HepG2 (cell line): Measurements from ENCODE around the gene ISG20L2. TPM values are rescaled to one million over a fixed set of nuclear protein-coding genes. Genes with fewer than 3 reads are reported as not detected.
A peak's percentile ranks its signal among the peaks of the same experiment; 100 is the strongest.

Experiments used
- DMTF1 ChIP-seq: sonication (generic); formaldehyde crosslinking; IDR thresholded peaks from 2 replicates; pipeline ENCODE4 v1.4.0; 2020; ENCODE audit warnings: mild to moderate bottlenecking, missing genetic modification reagents
- FLYWCH1 ChIP-seq: sonication (generic); formaldehyde crosslinking; IDR thresholded peaks from 2 replicates; pipeline ENCODE4 v1.8.1; 2023; ENCODE audit warnings: mild to moderate bottlenecking, missing genetic modification reagents
- HOXA3 ChIP-seq: sonication (generic); formaldehyde crosslinking; IDR thresholded peaks from 2 replicates; pipeline ENCODE4 v1.5.0; 2020; ENCODE audit warnings: missing genetic modification reagents
- KDM3A ChIP-seq: IDR thresholded peaks from 2 replicates; pipeline ENCODE4 v1.6.1; 2018; ENCODE audit warnings: low read depth, missing compliant biosample characterization
- KLF16 ChIP-seq, 2 experiments: sonication (generic) in 1 of 2; formaldehyde crosslinking in 1 of 2; IDR thresholded peaks; 2 replicates each; pipeline versions ENCODE4 v1.6.1 to v1.8.0; 2016 to 2023; ENCODE audit warnings: missing genetic modification reagents in 2 of 2, missing compliant biosample characterization in 1 of 2
- KLF6 ChIP-seq: IDR thresholded peaks from 2 replicates; pipeline ENCODE4 v1.8.0; 2016; ENCODE audit warnings: missing biosample characterization, missing genetic modification reagents
- NONO ChIP-seq, 2 experiments: fragments of 450-650 bp in 1 of 2; sonication (generic) in 1 of 2; formaldehyde crosslinking in 1 of 2; IDR thresholded peaks in 1 of 2; conservative IDR thresholded peaks in 1 of 2; 2 replicates each; pipeline versions ENCODE4 v1.6.1 to v1.8.0; 2017 to 2022; ENCODE audit warnings: mild to moderate bottlenecking in 1 of 2, missing genetic modification reagents in 1 of 2, moderate library complexity in 1 of 2
- POLR2A ChIP-seq, 2 experiments: IDR thresholded peaks; 2 replicates each; pipeline ENCODE4 v1.6.1; 2011; ENCODE audit warnings: low read depth in 2 of 2, low read length in 2 of 2, mild to moderate bottlenecking in 1 of 2, moderate library complexity in 1 of 2; ENCODE audit not compliant: insufficient read depth in 1 of 2
- RAD21 ChIP-seq: fragments of 450-650 bp; formaldehyde crosslinking; IDR thresholded peaks from 2 replicates; pipeline ENCODE4 v1.5.0; 2020; ENCODE audit warnings: mild to moderate bottlenecking
- RFX3 ChIP-seq: IDR thresholded peaks from 2 replicates; pipeline ENCODE4 v1.6.1; 2016; ENCODE audit warnings: missing biosample characterization, missing genetic modification reagents
- SAP130 ChIP-seq: IDR thresholded peaks from 2 replicates; pipeline ENCODE4 v1.6.1; 2016; ENCODE audit warnings: low read depth
- SNAPC2 ChIP-seq: sonication (generic); formaldehyde crosslinking; IDR thresholded peaks from 2 replicates; pipeline ENCODE4 v1.8.1; 2022; ENCODE audit warnings: mild to moderate bottlenecking, missing genetic modification reagents
- THRA ChIP-seq: sonication (generic); formaldehyde crosslinking; IDR thresholded peaks from 2 replicates; pipeline ENCODE4 v1.4.0; 2020; ENCODE audit warnings: missing genetic modification reagents, borderline replicate concordance
- ZBTB44 ChIP-seq: sonication (generic); formaldehyde crosslinking; IDR thresholded peaks from 2 replicates; pipeline ENCODE4 v1.4.0; 2020; ENCODE audit warnings: missing genetic modification reagents
- ZFP37 ChIP-seq: sonication (generic); formaldehyde crosslinking; IDR thresholded peaks from 2 replicates; pipeline ENCODE4 v1.4.0; 2020; ENCODE audit warnings: missing genetic modification reagents, borderline replicate concordance
- ZGPAT ChIP-seq: IDR thresholded peaks from 2 replicates; pipeline ENCODE4 v1.6.1; 2016; ENCODE audit warnings: mild to moderate bottlenecking
- ZNF607 ChIP-seq: sonication (generic); formaldehyde crosslinking; IDR thresholded peaks from 2 replicates; pipeline ENCODE4 v1.5.1; 2020; ENCODE audit warnings: missing genetic modification reagents, mild to moderate bottlenecking, borderline replicate concordance
- ZNF790 ChIP-seq: sonication (generic); formaldehyde crosslinking; IDR thresholded peaks from 2 replicates; pipeline ENCODE4 v1.8.0; 2022; ENCODE audit warnings: missing genetic modification reagents, mild to moderate bottlenecking, borderline replicate concordance
- polyA plus RNA-seq, 8 experiments: library from polyadenylated mRNA; depleted of rRNA in 3 of 8; stranded (reverse) in 7 of 8; unstranded in 1 of 8; fragments of >200 nt; fragmentation: Illumina TruSeq in 4 of 8; extraction: Trizol in 4 of 8; gene quantifications; 2 replicates each; pipeline versions ENCODE4 v1.2.1 to v1.2.3, GENCODE V29; 2011 to 2016; ENCODE audit warnings: low read depth in 4 of 8, missing spikeins in 1 of 8, mixed read lengths in 1 of 8; ENCODE audit not compliant: insufficient read depth in 1 of 8
- total RNA-seq, 5 experiments: library from RNA; depleted of rRNA; stranded (reverse); fragments of >200 nt; fragmentation: Illumina TruSeq; extraction: Trizol; gene quantifications; 2 replicates each; pipeline ENCODE4 v1.2.3, GENCODE V29; 2016; ENCODE audit warnings: low read depth in 1 of 5

ISG20L2 gene
- total and polyA plus RNA-seq, 2 of the 13 experiments (the other 11 are each of a cell fraction or from before 2014, with no cell fraction given) = 19.8 to 21.3 TPM

GRCh38 chr1:156725683-156726280 is 2.8 kb downstream of the ISG20L2 start (continued):
- TF ChIP-seq KLF16 (CRISPR knock-in tag; IDR thresholded peaks at IDR 0.05) (peak in 1 of 2 experiments; percentile 9; a peak in 1 of 4 replicates), POLR2A (IDR thresholded peaks at IDR 0.05; ENCODE audit: insufficient read depth in 1 of 2, low read depth in 2 of 2, low read length in 2 of 2) (no peak), THRA (CRISPR knock-in tag) (peak; percentile 20; the same call in 1 of the 2 replicates), KDM3A (CRISPR knock-in tag) (0 out of 2 replicates have a peak, but pooled peaks have one; percentile 50), ZBTB44 (CRISPR knock-in tag) (no peak), KLF6 (CRISPR knock-in tag) (0 out of 2 replicates have a peak, but pooled peaks have one; percentile 26), SNAPC2 (CRISPR knock-in tag) (no peak), NONO (IDR thresholded peaks at IDR 0.05) (no peak), NONO (CRISPR knock-in tag; conservative IDR thresholded peaks at IDR 0.05) (0 out of 2 replicates have a peak, but pooled peaks have one; percentile 26), DMTF1 (CRISPR knock-in tag) (no peak), RFX3 (no peak), ZGPAT (CRISPR knock-in tag) (peak; percentile 55), RAD21 (CRISPR knock-in tag) (peak; percentile 92), ZFP37 (CRISPR knock-in tag) (no peak), HOXA3 (0 out of 2 replicates have a peak, but pooled peaks have one; percentile 48), ZNF790 (CRISPR knock-in tag) (no peak), ZNF607 (CRISPR knock-in tag) (peak; percentile 57; the same call in 1 of the 2 replicates), FLYWCH1 (CRISPR knock-in tag) (no peak), SAP130 (CRISPR knock-in tag) (peak; percentile 65; the same call in 1 of the 2 replicates)
